ENCODE data around the gene BYSL. TPM values are rescaled to one million over a fixed set of nuclear protein-coding genes. Genes with fewer than 3 reads are reported as not detected.

Gene BYSL
- total RNA-seq, 1 experiment from 2014 or later: 33.0 TPM

GRCh38 chr6:41974281-41974825 lies 53.1 kb downstream of the BYSL start:
- no peak for TF ChIP-seq CTCF (conservative IDR thresholded peaks at IDR 0.05)
- TF ChIP-seq EZH2 (IDR thresholded peaks at IDR 0.05; ENCODE audit: low read depth): no peak
- no peak overlapping the region for H3K4me2 ChIP-seq
- ChIA-PET CTCF (no interaction called here), POLR2A (ENCODE audit: unreplicated experiment) (no interaction called here)
- H3K27me3 ChIP-seq (ENCODE audit: insufficient read depth, low read depth): no peaks in the 10 kb centered on the region
- peaks cover 21% of the 10 kb centered on the region for H3K4me1 ChIP-seq (replicated peaks; ENCODE audit: insufficient read depth)
- H2AFZ ChIP-seq: no peak overlapping the region
- H4K20me1 ChIP-seq (ENCODE audit: insufficient read depth): no peaks in the 10 kb centered on the region
- no peak overlapping the region for H3K27ac ChIP-seq
- DNase-seq: no peak
- H3K79me2 ChIP-seq (ENCODE audit: low read depth): no peaks in the 10 kb centered on the region
- no peak overlapping the region for H3K4me3 ChIP-seq
- intact Hi-C loops (cut with micrococcal nuclease; ENCODE audit: unreplicated experiment): no loop called here
- no peaks in the 10 kb centered on the region for H3K36me3 ChIP-seq (ENCODE audit: low read depth)
- BruUV-seq (replicated peaks): no TSS peak
- H3K9me3 ChIP-seq (ENCODE audit: insufficient read depth, low read depth): no peaks in the 10 kb centered on the region
- peaks cover 12% of the 10 kb centered on the region for H3F3A ChIP-seq (ENCODE audit: insufficient read depth, low read depth)
- no peaks in the 10 kb centered on the region for H3K9me2 ChIP-seq (ENCODE audit: insufficient read depth)

- ChIA-PET CTCF (no interaction called here), POLR2A (ENCODE audit: unreplicated experiment) (no interaction called here)
- DNase-seq: no peak
- Histone ChIP-seq H3K4me1 (replicated peaks; ENCODE audit: insufficient read depth) (peaks cover 20% of the 10 kb centered on the region), H3K36me3 (ENCODE audit: low read depth) (no peaks in the 10 kb centered on the region), H3K4me2 (no peak overlapping the region), H2AFZ (no peak overlapping the region), H3K9me3 (ENCODE audit: insufficient read depth, low read depth) (no peaks in the 10 kb centered on the region), H3K79me2 (ENCODE audit: low read depth) (no peaks in the 10 kb centered on the region), H3K27me3 (ENCODE audit: insufficient read depth, low read depth) (no peaks in the 10 kb centered on the region), H3K27ac (no peak overlapping the region), H4K20me1 (ENCODE audit: insufficient read depth) (no peaks in the 10 kb centered on the region), H3K9me2 (ENCODE audit: insufficient read depth) (no peaks in the 10 kb centered on the region), H3K4me3 (no peak overlapping the region), H3F3A (ENCODE audit: insufficient read depth, low read depth) (peaks cover 12% of the 10 kb centered on the region)
- TF ChIP-seq CTCF (conservative IDR thresholded peaks at IDR 0.05) (no peak), EZH2 (IDR thresholded peaks at IDR 0.05; ENCODE audit: low read depth) (no peak)
- intact Hi-C loops (cut with micrococcal nuclease; ENCODE audit: unreplicated experiment): no loop called here
- BruUV-seq (replicated peaks): no TSS peak
Observed at GRCh38 chr6:41975276-41975675, 54.0 kb downstream of the BYSL start.

GRCh38 chr6:41976794-41977484 lies 55.6 kb downstream of the BYSL start:
- POLR2A ChIA-PET (ENCODE audit: unreplicated experiment): interaction anchor here (0.6 kb wide), 1 partner anchor 54 kb away, joined by 4 read pairs; no protein-coding TSS in a partner anchor

More at GRCh38 chr6:41976794-41977484, 55.6 kb downstream of the BYSL start:
- CTCF ChIA-PET: interaction anchor here (0.6 kb wide), 1 partner anchor 8 kb away, joined by 5 read pairs; no protein-coding TSS in a partner anchor
- 0 out of 2 replicates have a peak overlapping the region, but pooled peaks have one; percentile 15 for H3K27ac ChIP-seq
- peaks cover 13% of the 10 kb centered on the region for H3K4me1 ChIP-seq (replicated peaks; ENCODE audit: insufficient read depth)
- TF ChIP-seq EZH2 (IDR thresholded peaks at IDR 0.05; ENCODE audit: low read depth) (no peak), CTCF (conservative IDR thresholded peaks at IDR 0.05) (no peak)
- no peak overlapping the region for H2AFZ ChIP-seq
- H3F3A ChIP-seq (ENCODE audit: insufficient read depth, low read depth): peaks cover 12% of the 10 kb centered on the region
- no peaks in the 10 kb centered on the region for H3K79me2 ChIP-seq (ENCODE audit: low read depth)
- no TSS peak for BruUV-seq (replicated peaks)
- H4K20me1 ChIP-seq (ENCODE audit: insufficient read depth): no peaks in the 10 kb centered on the region
- peak in 1 of 2 experiments; percentile 77 for DNase-seq
- H3K27me3 ChIP-seq (ENCODE audit: insufficient read depth, low read depth): no peaks in the 10 kb centered on the region
- H3K9me2 ChIP-seq (ENCODE audit: insufficient read depth): no peaks in the 10 kb centered on the region
- intact Hi-C loops (cut with micrococcal nuclease; ENCODE audit: unreplicated experiment): no loop called here
- no peaks in the 10 kb centered on the region for H3K9me3 ChIP-seq (ENCODE audit: insufficient read depth, low read depth)
- H3K36me3 ChIP-seq (ENCODE audit: low read depth): no peaks in the 10 kb centered on the region
- H3K4me3 ChIP-seq: no peak overlapping the region
- H3K4me2 ChIP-seq: peak overlapping the region; percentile 25; the same call in 1 of the 2 replicates

Other genes with a start within 250 kb of the BYSL start
- gene TFEB, start 185.9 kb upstream of the BYSL start, total RNA-seq (2021): 7.3 and 8.6 TPM in 2 replicates
- not detected in 2 replicates for gene PGC, start 174.1 kb upstream of the BYSL start, total RNA-seq (2021)
- 4.5 and 10.4 TPM in 2 replicates for gene FRS3, start 141.6 kb upstream of the BYSL start, total RNA-seq (2021)
- 8.4 and 9.2 TPM in 2 replicates for gene PRICKLE4, start 140.7 kb upstream of the BYSL start, total RNA-seq (2021)
- 143 and 170 TPM in 2 replicates for gene TOMM6, start 133.8 kb upstream of the BYSL start, total RNA-seq (2021)
- 10.9 and 13.9 TPM in 2 replicates for gene USP49, start 26.1 kb upstream of the BYSL start, total RNA-seq (2021)
- gene MED20, start 360 bp upstream of the BYSL start, total RNA-seq (2021): 45.8 and 61.8 TPM in 2 replicates
- gene CCND3, start 20.3 kb downstream of the BYSL start, total RNA-seq (2021): 70.5 and 75.1 TPM in 2 replicates
- gene TAF8, start 129.0 kb downstream of the BYSL start, total RNA-seq (2021): 35.6 and 38.4 TPM in 2 replicates
- gene C6orf132, start 221.1 kb downstream of the BYSL start, total RNA-seq (2021): 49.8 and 53.9 TPM in 2 replicates

All from PC-9 (cell line).